Thoracic aorta (tissue), 2 donors: ENCODE measurements around the gene RAPGEF3. TPM values are rescaled to one million over a fixed set of nuclear protein-coding genes. Genes with fewer than 3 reads are reported as not detected.

Source experiments
- ATAC-seq: fragments of 150-250 bp; one replicate; pipeline ENCODE4 v1.8.0; 2017; ENCODE audit warnings: low read depth; ENCODE audit not compliant: insufficient number of reproducible peaks, low FRiP score
- DNase-seq: peaks from one replicate; pipeline ENCODE4 v3.0.0-alpha.2; 2020; ENCODE audit warnings: low spot score
- H3K27ac ChIP-seq, 2 donors: fragments of 200-600 bp; sonication (generic); 1 replicate in 1 of 2; 2 replicates in 1 of 2; pipeline ENCODE4 v1.5.1; 2016; ENCODE audit warnings: mild to moderate bottlenecking in 2 of 2, moderate library complexity in 2 of 2
- H3K27me3 ChIP-seq: fragments of 200-600 bp; sonication (generic); replicated peaks from 2 replicates; pipeline ENCODE4 v1.6.0; 2016; ENCODE audit warnings: mild to moderate bottlenecking; ENCODE audit not compliant: insufficient read depth
- H3K36me3 ChIP-seq: fragments of 200-600 bp; sonication (generic); one replicate; pipeline ENCODE4 v1.5.1; 2016
- H3K4me1 ChIP-seq, 2 donors: fragments of 200-600 bp; sonication (generic); 1 replicate in 1 of 2; 2 replicates in 1 of 2; pipeline versions ENCODE4 v1.5.1 to v1.6.0; 2016; ENCODE audit warnings: low read depth in 2 of 2, mild to moderate bottlenecking in 1 of 2; ENCODE audit not compliant: control insufficient read depth in 1 of 2
- H3K4me3 ChIP-seq: fragments of 200-600 bp; sonication (generic); 2 replicates; pipeline ENCODE4 v1.5.1; 2016; ENCODE audit warnings: mild to moderate bottlenecking
- H3K9me3 ChIP-seq: fragments of 200-600 bp; sonication (generic); 2 replicates; pipeline ENCODE4 v1.5.1; 2016
- CTCF ChIP-seq: fragments of 200-600 bp; sonication (generic); IDR thresholded peaks from one replicate; pipeline ENCODE4 v1.5.1; 2019; ENCODE audit warnings: antibody characterized with exemption
- total RNA-seq, 2 donors: library from RNA; depleted of rRNA; stranded (reverse); fragments of >200 nt; gene quantifications; one replicate each; pipeline versions ENCODE4 v1.1.0 to v1.2.3, GENCODE V29; 2016

The RAPGEF3 gene
- total RNA-seq, 2 donors from 2014 or later = 40.9 to 77.4 TPM

GRCh38 chr12:47736216-47736615 is 22.5 kb downstream of the RAPGEF3 start:
- Histone ChIP-seq H3K4me3 (no peak overlapping the region), H3K4me1 (peaks cover 28 to 51% of the 10 kb centered on the region in 2 donors), H3K27ac (peak overlapping the region; percentile 88 to 94), H3K36me3 (no peaks in the 10 kb centered on the region), H3K9me3 (no peaks in the 10 kb centered on the region), H3K27me3 (no peaks in the 10 kb centered on the region)
- no peak for DNase-seq
- TF ChIP-seq CTCF = no peak
- ATAC-seq = no peak

GRCh38 chr12:47735649-47736048 is 23.0 kb downstream of the RAPGEF3 start:
- no peak for TF ChIP-seq CTCF
- peak overlapping the region; percentile 88 to 94 for H3K27ac ChIP-seq
- no peak for DNase-seq
- no peak for ATAC-seq
- H3K27me3 ChIP-seq = no peaks in the 10 kb centered on the region
- H3K4me3 ChIP-seq = no peak overlapping the region
- H3K4me1 ChIP-seq = peaks cover 27 to 49% of the 10 kb centered on the region in 2 donors
- no peaks in the 10 kb centered on the region for H3K9me3 ChIP-seq
- H3K36me3 ChIP-seq = no peaks in the 10 kb centered on the region

- Histone ChIP-seq H3K4me3 (no peak overlapping the region), H3K27ac (peak overlapping the region; percentile 88 to 94), H3K27me3 (no peaks in the 10 kb centered on the region), H3K4me1 (peaks cover 27 to 56% of the 10 kb centered on the region in 2 donors), H3K36me3 (no peaks in the 10 kb centered on the region), H3K9me3 (no peaks in the 10 kb centered on the region)
- DNase-seq (no peak), ATAC-seq (no peak)
- no peak for TF ChIP-seq CTCF
Observed at GRCh38 chr12:47734725-47735480, 23.8 kb downstream of the RAPGEF3 start.

- TF ChIP-seq CTCF = no peak
- Histone ChIP-seq H3K9me3 (no peaks in the 10 kb centered on the region), H3K27me3 (no peaks in the 10 kb centered on the region), H3K36me3 (no peaks in the 10 kb centered on the region), H3K27ac (no peak overlapping the region), H3K4me3 (no peak overlapping the region), H3K4me1 (peaks cover 26 to 50% of the 10 kb centered on the region in 2 donors)
- ATAC-seq = no peak
- no peak for DNase-seq
Observed at GRCh38 chr12:47733142-47733541, 25.5 kb downstream of the RAPGEF3 start.

- ATAC-seq = no peak
- no peak for DNase-seq
- H3K4me1 ChIP-seq = peaks cover 19 to 44% of the 10 kb centered on the region in 2 donors
- no peaks in the 10 kb centered on the region for H3K27me3 ChIP-seq
- no peak overlapping the region for H3K27ac ChIP-seq
- no peak for TF ChIP-seq CTCF
- no peaks in the 10 kb centered on the region for H3K9me3 ChIP-seq
- no peak overlapping the region for H3K4me3 ChIP-seq
- H3K36me3 ChIP-seq = no peaks in the 10 kb centered on the region
Observed at GRCh38 chr12:47732504-47732903, 26.2 kb downstream of the RAPGEF3 start.
